Heart left ventricle (tissue), 16 donors: Measurements from ENCODE around the gene BMX. TPM values are rescaled to one million over a fixed set of nuclear protein-coding genes. Genes with fewer than 3 reads are reported as not detected.
A peak's percentile ranks its signal among the peaks of the same experiment; 100 is the strongest.

ENCODE experiments used
- ATAC-seq, 4 donors: fragments of 200-7000 bp; cut with Tn5 transposase; one replicate each; pipeline ENCODE4 v1.9.1; 2020 to 2022; ENCODE audit warnings: moderate library complexity in 4 of 4, mild to moderate bottlenecking in 3 of 4, moderate number of reproducible peaks in 1 of 4
- DNase-seq, 5 donors: peaks; one replicate each; pipeline ENCODE4 v3.0.0-alpha.2; 2020
- H3K27ac ChIP-seq, 12 donors: fragments of 200-600 bp; sonication (generic) in 4 of 12; one replicate each; pipeline versions ENCODE4 v1.5.0 to v1.8.0; 2016 to 2022; ENCODE audit warnings: mild to moderate bottlenecking in 2 of 12
- H3K27me3 ChIP-seq, 9 donors: fragments of 200-600 bp; sonication (generic) in 2 of 9; one replicate each; pipeline versions ENCODE4 v1.5.1 to v1.8.0; 2016 to 2022; ENCODE audit warnings: mild to moderate bottlenecking in 3 of 9
- H3K36me3 ChIP-seq, 9 donors: fragments of 200-600 bp; sonication (generic) in 2 of 9; one replicate each; pipeline versions ENCODE4 v1.5.0 to v1.8.0; 2018 to 2022; ENCODE audit warnings: mild to moderate bottlenecking in 2 of 9
- H3K4me1 ChIP-seq, 12 donors: fragments of 200-600 bp; sonication (generic) in 4 of 12; one replicate each; pipeline versions ENCODE4 v1.5.0 to v1.8.0; 2016 to 2022; ENCODE audit warnings: mild to moderate bottlenecking in 3 of 12
- H3K4me3 ChIP-seq, 12 donors: fragments of 200-600 bp; sonication (generic) in 4 of 12; one replicate each; pipeline versions ENCODE4 v1.5.0 to v1.8.0; 2017 to 2022; ENCODE audit warnings: mild to moderate bottlenecking in 9 of 12, moderate library complexity in 4 of 12
- H3K9me3 ChIP-seq, 12 donors: fragments of 200-600 bp; sonication (generic) in 4 of 12; one replicate each; pipeline versions ENCODE4 v1.5.0 to v1.8.0; 2016 to 2022; ENCODE audit warnings: mild to moderate bottlenecking in 1 of 12
- CTCF ChIP-seq, 12 donors: fragments of 200-600 bp; sonication (generic) in 4 of 12; IDR thresholded peaks; one replicate each; pipeline versions ENCODE4 v1.5.0 to v1.8.0; 2018 to 2022; ENCODE audit warnings: antibody characterized with exemption in 12 of 12, mild to moderate bottlenecking in 5 of 12
- POLR2A ChIP-seq, 2 donors: fragments of 450-650 bp; IDR thresholded peaks; one replicate each; pipeline ENCODE4 v1.6.1; 2017; ENCODE audit warnings: antibody characterized with exemption in 2 of 2, mild to moderate bottlenecking in 2 of 2, moderate library complexity in 2 of 2
- WGBS, 4 donors: extraction: QIAGEN DNeasy Blood & Tissue Kit in 2 of 4; methylation state at CpG; one replicate each; pipeline versions ENCODE4 v1.1.5 to v1.1.7; 2013 to 2018; 5-methylcytosine and 5-hydroxymethylcytosine counted together
- intact Hi-C, 10 donors: fragments of 100-400 bp; cut with DNase I; formaldehyde crosslinking; loops; one replicate each; pipeline versions ENCODE4 v1.11.1 to v1.14.2; 2022
- polyA plus RNA-seq, 2 donors: library from polyadenylated mRNA; stranded (reverse); fragments of 200-250 nt; gene quantifications; one replicate each; pipeline ENCODE4 v1.2.3, GENCODE V29; 2013
- total RNA-seq, 9 donors: library from RNA; depleted of rRNA in 2 of 9; stranded (reverse); fragments of >200 nt in 2 of 9; fragmentation: NEBNext Ultra II Directional in 3 of 9; extraction: Animal tissue kit (Norgen Biotek cat#: 25700) in 3 of 9; gene quantifications; one replicate each; pipeline versions ENCODE4 v1.1.0 to v1.2.4, GENCODE V29; 2016 to 2023
- donor health status: ischemic (EF 13 %, LVEDD 7.1; RV severe dilation, severe dysfunction).
- donor health status: healthy with polysubstance abuse.
- donor health status: DM: no; HTN: yes; CAD: no.
- donor health status: DM: no; HTN: no; CAD: no.
- donor health status: ischemic (EF 25% LVEDD 6.9; RV normal size, moderate dysfunction).
- donor health status: ischemic (EF 25% LVEDD 5.7; RV mildly dilated, moderate dysfunction).
- donor health status: healthy.
- donor health status: DM: yes; HTN: yes; CAD: no.
- donor health status: ischemic (EF 35%, LVEDD 5.7; RV mildly dilated, moderate dysfunction).
- donor health status: nonischemic (EF 11% LVEDD 7.7; RV severe dilation, severe dysfunction).
- donor health status: DM: yes; HTN: yes; CAD: no.
- donor health status: PGD.
- donor health status: ischemic (EF 29% LVEDD 5.4; RV normal size, mild dysfunction).
- donor health status: nonischemic (EF 23%, LVEDD 6.1; RV moderate dilation, normal function).

The BMX gene
- total and polyA plus RNA-seq, 11 donors: 0.47 to 2.8 (median 1.3) TPM

GRCh38 chrX:15525664-15526416 lies 25.2 kb downstream of the BMX start:
- TF ChIP-seq POLR2A (IDR thresholded peaks at IDR 0.05) (no peak), CTCF (IDR thresholded peaks at IDR 0.05) (no peak)
- DNase-seq (no peak), ATAC-seq (no peak)
- Histone ChIP-seq H3K4me3 (no peak overlapping the region), H3K36me3 (no peaks in the 10 kb centered on the region), H3K9me3 (no peaks in the 10 kb centered on the region), H3K27ac (peak overlapping the region in 1 of 12 donors; percentile 32), H3K27me3 (peaks cover 0 to 34% (median 0%) of the 10 kb centered on the region in 9 donors), H3K4me1 (peaks cover 0 to 25% (median 2%) of the 10 kb centered on the region in 12 donors)
- WGBS, 4 donors: 50 to 64% (median 61%) methylated on average over 8 of the region's 8 CpGs
- intact Hi-C loops: no loop called here

- Histone ChIP-seq H3K36me3 (no peaks in the 10 kb centered on the region), H3K27ac (no peak overlapping the region), H3K27me3 (peaks cover 0 to 31% (median 0%) of the 10 kb centered on the region in 9 donors), H3K9me3 (no peaks in the 10 kb centered on the region), H3K4me3 (no peak overlapping the region), H3K4me1 (peaks cover 0 to 20% (median 2%) of the 10 kb centered on the region in 12 donors)
- intact Hi-C loops: no loop called here
- DNase-seq: no peak
- TF ChIP-seq POLR2A (IDR thresholded peaks at IDR 0.05): no peak
- no peak for TF ChIP-seq CTCF (IDR thresholded peaks at IDR 0.05)
- ATAC-seq: no peak
Measured at GRCh38 chrX:15529165-15529564, 28.6 kb downstream of the BMX start.

- H3K9me3 ChIP-seq: no peaks in the 10 kb centered on the region
- H3K27me3 ChIP-seq: peaks cover 0 to 32% (median 0%) of the 10 kb centered on the region in 9 donors
- H3K27ac ChIP-seq: no peak overlapping the region
- H3K4me3 ChIP-seq: no peak overlapping the region
- no peaks in the 10 kb centered on the region for H3K36me3 ChIP-seq
- DNase-seq (no peak), ATAC-seq (no peak)
- TF ChIP-seq CTCF (IDR thresholded peaks at IDR 0.05) (no peak), POLR2A (IDR thresholded peaks at IDR 0.05) (no peak)
- peaks cover 0 to 8% (median 0%) of the 10 kb centered on the region in 12 donors for H3K4me1 ChIP-seq
- WGBS, 4 donors: 71 to 88% (median 80%) methylated on average over 6 of the region's 6 CpGs
- intact Hi-C loops: no loop called here
Measured at GRCh38 chrX:15530318-15530717, 29.7 kb downstream of the BMX start.

GRCh38 chrX:15546745-15547144 lies 46.1 kb downstream of the BMX start:
- WGBS, 4 donors: 77 to 85% (median 81%) methylated on average over 5 of the region's 5 CpGs
- DNase-seq: no peak
- ATAC-seq: no peak
- intact Hi-C loops: no loop called here
- Histone ChIP-seq H3K36me3 (peaks cover 0 to 3% (median 0%) of the 10 kb centered on the region in 9 donors), H3K4me3 (no peak overlapping the region), H3K9me3 (no peaks in the 10 kb centered on the region), H3K4me1 (no peaks in the 10 kb centered on the region), H3K27me3 (peaks cover 0 to 48% (median 0%) of the 10 kb centered on the region in 9 donors), H3K27ac (no peak overlapping the region)
- no peak for TF ChIP-seq CTCF (IDR thresholded peaks at IDR 0.05)
- TF ChIP-seq POLR2A (IDR thresholded peaks at IDR 0.05): no peak
